Measurements from ENCODE around the gene LHFPL2.

- no peak for TF ChIP-seq CTCF (conservative IDR thresholded peaks at IDR 0.05; ENCODE audit: low read depth in 2 of 2)
- no peak for TF ChIP-seq POLR2AphosphoS5 (IDR thresholded peaks at IDR 0.05; ENCODE audit: low read depth)
Measured at GRCh38 chr5:78522476-78523260, 125.9 kb downstream of the LHFPL2 start.
